Measurements from ENCODE around the gene INSL3. TPM values are rescaled to one million over a fixed set of nuclear protein-coding genes. Genes with fewer than 3 reads are reported as not detected.
A peak's percentile ranks its signal among the peaks of the same experiment; 100 is the strongest.

INSL3 gene
- total and polyA plus RNA-seq, 2 of the 13 experiments (the other 11 are each of a cell fraction or from before 2014, with no cell fraction given), result 0.30 TPM; not detected in 1

DNA sequence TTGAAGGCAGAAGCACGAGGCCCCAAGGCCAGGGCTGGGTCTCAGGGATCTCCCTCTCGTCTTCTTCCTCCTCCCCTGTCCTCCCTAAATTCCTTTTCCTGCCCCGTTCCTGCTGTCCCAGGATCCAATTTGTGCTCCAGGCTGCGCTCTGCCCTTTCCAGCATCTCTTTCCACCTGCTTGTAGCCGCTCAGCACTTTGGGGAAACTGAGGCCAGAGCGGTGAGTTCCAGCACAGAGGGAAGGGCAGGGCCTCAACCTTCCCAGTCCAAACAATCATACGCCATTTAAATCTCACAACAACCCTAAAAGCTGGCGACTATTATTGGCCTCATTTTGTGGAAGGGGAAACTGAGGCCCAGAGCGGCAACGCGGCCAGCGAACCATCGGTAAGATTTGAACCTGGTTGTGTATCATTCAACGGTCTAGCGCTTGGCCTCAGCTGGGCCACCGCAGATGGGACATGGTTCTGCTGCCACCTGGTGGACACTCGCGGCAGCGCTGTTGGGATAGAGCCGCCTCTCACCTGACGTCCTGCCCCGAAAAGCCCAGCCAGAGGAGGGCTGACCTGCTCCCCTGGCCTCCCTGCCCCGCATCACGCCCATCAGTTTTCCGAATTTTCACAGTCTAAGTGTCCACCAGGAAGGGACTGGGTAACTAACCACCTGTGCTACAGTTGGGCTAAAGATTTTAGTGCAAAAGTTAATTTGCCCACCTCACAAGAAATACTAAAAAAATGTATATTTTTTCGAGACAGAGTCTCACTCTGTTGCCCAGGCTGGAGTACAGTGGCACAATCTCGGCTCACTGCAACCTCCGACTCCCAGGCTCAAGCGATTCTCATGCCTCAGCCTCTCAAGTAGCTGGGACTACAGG lies 34.2 kb upstream of the INSL3 start (continued):
- TF ChIP-seq, protein P1, sequence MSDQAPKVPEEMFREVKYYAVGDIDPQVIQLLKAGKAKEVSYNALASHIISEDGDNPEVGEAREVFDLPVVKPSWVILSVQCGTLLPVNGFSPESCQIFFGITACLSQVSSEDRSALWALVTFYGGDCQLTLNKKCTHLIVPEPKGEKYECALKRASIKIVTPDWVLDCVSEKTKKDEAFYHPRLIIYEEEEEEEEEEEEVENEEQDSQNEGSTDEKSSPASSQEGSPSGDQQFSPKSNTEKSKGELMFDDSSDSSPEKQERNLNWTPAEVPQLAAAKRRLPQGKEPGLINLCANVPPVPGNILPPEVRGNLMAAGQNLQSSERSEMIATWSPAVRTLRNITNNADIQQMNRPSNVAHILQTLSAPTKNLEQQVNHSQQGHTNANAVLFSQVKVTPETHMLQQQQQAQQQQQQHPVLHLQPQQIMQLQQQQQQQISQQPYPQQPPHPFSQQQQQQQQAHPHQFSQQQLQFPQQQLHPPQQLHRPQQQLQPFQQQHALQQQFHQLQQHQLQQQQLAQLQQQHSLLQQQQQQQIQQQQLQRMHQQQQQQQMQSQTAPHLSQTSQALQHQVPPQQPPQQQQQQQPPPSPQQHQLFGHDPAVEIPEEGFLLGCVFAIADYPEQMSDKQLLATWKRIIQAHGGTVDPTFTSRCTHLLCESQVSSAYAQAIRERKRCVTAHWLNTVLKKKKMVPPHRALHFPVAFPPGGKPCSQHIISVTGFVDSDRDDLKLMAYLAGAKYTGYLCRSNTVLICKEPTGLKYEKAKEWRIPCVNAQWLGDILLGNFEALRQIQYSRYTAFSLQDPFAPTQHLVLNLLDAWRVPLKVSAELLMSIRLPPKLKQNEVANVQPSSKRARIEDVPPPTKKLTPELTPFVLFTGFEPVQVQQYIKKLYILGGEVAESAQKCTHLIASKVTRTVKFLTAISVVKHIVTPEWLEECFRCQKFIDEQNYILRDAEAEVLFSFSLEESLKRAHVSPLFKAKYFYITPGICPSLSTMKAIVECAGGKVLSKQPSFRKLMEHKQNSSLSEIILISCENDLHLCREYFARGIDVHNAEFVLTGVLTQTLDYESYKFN (CRISPR knock-in tag; conservative IDR thresholded peaks at IDR 0.05), result no peak
- TF ChIP-seq HNRNPLL (IDR thresholded peaks at IDR 0.05; ENCODE audit: low read depth, low read length, poor library complexity, severe bottlenecking), result no peak
- TF ChIP-seq, protein P2, sequence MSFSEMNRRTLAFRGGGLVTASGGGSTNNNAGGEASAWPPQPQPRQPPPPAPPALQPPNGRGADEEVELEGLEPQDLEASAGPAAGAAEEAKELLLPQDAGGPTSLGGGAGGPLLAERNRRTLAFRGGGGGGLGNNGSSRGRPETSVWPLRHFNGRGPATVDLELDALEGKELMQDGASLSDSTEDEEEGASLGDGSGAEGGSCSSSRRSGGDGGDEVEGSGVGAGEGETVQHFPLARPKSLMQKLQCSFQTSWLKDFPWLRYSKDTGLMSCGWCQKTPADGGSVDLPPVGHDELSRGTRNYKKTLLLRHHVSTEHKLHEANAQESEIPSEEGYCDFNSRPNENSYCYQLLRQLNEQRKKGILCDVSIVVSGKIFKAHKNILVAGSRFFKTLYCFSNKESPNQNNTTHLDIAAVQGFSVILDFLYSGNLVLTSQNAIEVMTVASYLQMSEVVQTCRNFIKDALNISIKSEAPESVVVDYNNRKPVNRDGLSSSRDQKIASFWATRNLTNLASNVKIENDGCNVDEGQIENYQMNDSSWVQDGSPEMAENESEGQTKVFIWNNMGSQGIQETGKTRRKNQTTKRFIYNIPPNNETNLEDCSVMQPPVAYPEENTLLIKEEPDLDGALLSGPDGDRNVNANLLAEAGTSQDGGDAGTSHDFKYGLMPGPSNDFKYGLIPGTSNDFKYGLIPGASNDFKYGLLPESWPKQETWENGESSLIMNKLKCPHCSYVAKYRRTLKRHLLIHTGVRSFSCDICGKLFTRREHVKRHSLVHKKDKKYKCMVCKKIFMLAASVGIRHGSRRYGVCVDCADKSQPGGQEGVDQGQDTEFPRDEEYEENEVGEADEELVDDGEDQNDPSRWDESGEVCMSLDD (CRISPR knock-in tag; IDR thresholded peaks at IDR 0.05; ENCODE audit: borderline replicate concordance), result no peak
- TF ChIP-seq FOXC1 (CRISPR knock-in tag; IDR thresholded peaks at IDR 0.05; ENCODE audit: borderline replicate concordance), result no peak
- no peak for TF ChIP-seq KDM1A (CRISPR knock-in tag; IDR thresholded peaks at IDR 0.05)
- no peak for TF ChIP-seq EED (CRISPR knock-in tag; IDR thresholded peaks at IDR 0.05)
- TF ChIP-seq, protein P3, sequence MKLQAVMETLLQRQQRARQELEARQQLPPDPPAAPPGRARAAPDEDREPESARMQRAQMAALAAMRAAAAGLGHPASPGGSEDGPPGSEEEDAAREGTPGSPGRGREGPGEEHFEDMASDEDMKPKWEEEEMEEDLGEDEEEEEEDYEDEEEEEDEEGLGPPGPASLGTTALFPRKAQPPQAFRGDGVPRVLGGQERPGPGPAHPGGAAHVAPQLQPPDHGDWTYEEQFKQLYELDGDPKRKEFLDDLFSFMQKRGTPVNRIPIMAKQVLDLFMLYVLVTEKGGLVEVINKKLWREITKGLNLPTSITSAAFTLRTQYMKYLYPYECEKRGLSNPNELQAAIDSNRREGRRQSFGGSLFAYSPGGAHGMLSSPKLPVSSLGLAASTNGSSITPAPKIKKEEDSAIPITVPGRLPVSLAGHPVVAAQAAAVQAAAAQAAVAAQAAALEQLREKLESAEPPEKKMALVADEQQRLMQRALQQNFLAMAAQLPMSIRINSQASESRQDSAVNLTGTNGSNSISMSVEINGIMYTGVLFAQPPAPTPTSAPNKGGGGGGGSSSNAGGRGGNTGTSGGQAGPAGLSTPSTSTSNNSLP (IDR thresholded peaks at IDR 0.05; ENCODE audit: low read depth, low read length), result no peak
- peak; percentile 74; the same call in 1 of the 2 replicates for TF ChIP-seq AKAP8 (CRISPR knock-in tag; IDR thresholded peaks at IDR 0.05)
- TF ChIP-seq RBFOX2 (IDR thresholded peaks at IDR 0.05; ENCODE audit: low read depth, low read length), result no peak
- peak; percentile 44; the same call in 1 of the 2 replicates for TF ChIP-seq SAP130 (CRISPR knock-in tag; IDR thresholded peaks at IDR 0.05; ENCODE audit: low read depth)
- TF ChIP-seq KDM6A (CRISPR knock-in tag; IDR thresholded peaks at IDR 0.05; ENCODE audit: low read depth), result no peak
- TF ChIP-seq CCAR2 (optimal IDR thresholded peaks at IDR 0.05; ENCODE audit: low read depth, low read length), result no peak
- TF ChIP-seq RNF2 (conservative IDR thresholded peaks at IDR 0.05; ENCODE audit: low read depth), result no peak
